T follicular helper cell (primary cell): ENCODE results near the gene GTPBP2.
"Not testable (repeated sequence)": the region's sequence is repeated elsewhere in the genome, so short reads cannot be mapped to it uniquely, and the experiment has no call there.

ENCODE experiments used
- DNase-seq: peaks from one replicate; pipeline ENCODE4 v3.0.0-alpha.2; 2020; ENCODE audit warnings: low read depth

GTPBP2 gene

DNA sequence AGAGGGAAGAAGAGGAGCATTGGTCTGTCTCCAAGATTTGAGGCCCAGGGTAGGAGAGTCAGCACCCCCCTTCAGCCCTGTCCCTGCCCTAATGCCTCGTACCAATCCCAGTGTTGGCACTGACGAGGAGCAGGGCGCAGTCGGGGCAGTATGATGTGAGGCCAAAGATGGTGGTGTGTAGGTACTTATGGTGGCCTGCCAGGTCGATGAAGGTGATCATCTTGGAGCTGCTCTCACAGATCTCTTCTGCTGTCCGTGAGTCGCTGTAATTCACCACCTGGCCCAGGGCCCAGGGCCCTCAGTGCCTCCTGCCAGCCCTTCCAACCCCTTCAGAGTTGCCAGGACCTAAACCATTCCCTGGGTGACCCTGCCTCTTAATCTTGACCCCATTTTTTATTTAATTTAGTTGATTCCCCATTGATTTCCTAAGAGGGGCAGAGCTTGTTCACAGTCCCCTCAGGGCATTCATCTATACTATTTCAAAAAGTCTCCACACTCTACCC, 4.2 kb downstream of the GTPBP2 start:
- DNase-seq, result no peak

DNA sequence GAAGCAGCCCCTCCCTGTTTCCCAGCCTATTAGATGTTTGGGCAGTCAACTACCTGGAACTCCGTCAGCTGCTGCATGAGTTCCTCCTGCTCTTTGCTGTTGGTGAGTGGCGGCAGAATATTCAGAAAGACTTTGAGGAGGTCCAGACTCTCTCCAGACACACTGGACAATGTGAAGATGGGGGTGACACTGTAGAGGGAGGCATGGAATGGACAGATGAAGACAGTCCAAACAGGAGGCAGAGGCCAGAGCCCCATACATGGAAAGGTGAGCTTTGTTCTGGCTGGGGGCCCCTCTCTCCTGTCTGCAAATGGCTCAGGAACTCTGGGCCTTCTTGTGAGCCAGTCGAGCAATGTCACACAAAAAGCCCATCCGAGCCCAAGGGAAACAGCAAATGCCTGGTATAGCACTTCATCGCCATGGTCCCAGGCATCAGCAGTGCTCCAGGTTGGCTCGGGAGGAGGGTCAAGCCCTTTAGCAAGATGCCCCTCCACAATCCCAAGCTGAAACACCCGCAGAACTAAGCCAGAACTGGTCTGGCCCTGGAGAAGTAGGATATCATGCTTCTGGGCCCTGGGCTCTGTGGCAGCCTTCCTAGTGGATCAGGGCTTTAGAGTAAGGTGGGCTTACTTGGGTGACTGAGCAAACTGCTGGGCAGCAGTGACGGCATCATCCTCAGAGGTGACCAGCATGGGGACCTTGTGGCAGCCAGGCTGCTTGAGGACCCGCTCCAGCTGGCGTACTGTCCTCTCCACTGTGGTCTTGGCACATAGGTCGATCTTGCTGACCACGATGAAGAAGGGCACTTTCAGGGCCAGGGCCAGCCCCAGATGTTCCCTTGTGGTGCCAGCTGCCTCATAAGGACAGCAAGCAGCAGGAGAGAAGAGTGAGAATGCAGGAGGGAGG, 4.9 kb downstream of the GTPBP2 start:
- DNase-seq, result no peak

DNA sequence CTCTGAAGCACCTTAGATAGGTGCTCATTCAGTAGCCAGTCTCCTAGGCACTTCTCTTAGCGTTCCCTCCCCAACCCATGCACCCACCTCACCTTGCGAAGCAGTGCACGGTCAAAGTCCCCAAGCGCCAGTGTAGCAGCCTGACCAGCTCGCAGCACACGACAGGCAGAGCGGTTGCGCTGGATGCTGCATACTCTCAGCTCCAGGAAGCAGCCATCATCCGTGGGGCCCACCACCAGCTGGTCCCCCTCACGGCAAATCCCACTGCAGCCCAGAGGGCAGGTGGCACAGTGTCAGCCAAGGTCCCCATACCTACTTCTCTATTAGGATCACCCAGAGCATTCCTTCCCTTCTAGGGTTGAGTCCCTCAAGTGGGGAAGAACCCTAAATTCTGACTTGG, 6.5 kb downstream of the GTPBP2 start:
- DNase-seq, result no peak

DNA sequence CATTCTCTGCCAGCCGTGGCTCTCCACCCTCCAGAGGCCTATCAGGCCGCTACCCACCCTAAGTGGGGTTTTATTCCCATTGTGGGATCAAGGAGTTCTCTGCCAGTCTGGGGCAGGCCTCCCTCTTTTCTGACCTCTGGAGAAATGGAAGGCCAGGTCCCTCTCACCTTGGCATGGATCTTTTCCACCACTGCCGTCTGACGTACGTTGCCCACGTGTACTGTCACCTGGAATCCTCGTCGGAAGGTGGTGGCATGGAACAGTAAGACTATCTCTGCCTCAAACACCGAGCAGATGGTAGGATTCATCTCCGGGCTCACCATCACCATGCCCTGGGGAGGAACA, 7.3 kb downstream of the GTPBP2 start:
- no peak for DNase-seq

GRCh38 chr6:43621078-43621835, 7.8 kb downstream of the GTPBP2 start:
- DNase-seq, result no peak

DNA sequence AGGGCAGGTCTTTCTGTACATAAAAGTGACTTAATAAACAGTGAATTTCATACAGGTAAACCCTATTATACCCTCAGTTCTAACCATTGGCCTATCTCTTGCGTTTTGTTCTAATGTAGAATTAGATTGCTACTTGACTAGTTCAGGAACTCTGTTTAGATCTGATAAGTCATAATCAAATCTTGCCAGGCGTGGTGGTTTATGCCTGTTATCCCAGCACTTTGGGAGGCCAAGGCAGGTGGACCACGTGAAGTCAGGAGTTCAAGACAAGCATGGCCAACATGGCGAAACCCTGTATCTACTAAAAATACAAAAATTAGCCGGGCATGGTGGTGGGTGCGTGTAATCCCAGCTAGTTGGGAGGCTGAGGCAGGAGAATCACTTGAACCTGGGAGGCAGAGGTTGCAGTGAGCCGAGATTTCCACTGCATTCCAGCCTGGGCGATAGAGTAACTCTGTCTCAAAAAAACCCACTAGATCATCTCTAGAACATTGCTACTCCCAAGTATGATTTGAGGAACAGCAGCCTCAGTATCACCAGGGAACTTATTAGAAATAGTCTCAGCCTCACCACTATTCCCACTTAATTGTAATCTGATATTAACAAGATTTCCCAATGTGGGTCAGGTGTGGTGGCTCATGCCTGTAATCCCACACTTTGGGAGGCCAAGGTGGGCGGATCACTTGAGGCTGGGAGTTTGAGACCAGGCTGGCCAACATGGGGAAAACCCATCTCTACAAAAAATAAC, 12.2 kb downstream of the GTPBP2 start:
- DNase-seq, result no peak

- no peak for DNase-seq
Observed at GRCh38 chr6:43614396-43614730, 14.7 kb downstream of the GTPBP2 start.

DNA sequence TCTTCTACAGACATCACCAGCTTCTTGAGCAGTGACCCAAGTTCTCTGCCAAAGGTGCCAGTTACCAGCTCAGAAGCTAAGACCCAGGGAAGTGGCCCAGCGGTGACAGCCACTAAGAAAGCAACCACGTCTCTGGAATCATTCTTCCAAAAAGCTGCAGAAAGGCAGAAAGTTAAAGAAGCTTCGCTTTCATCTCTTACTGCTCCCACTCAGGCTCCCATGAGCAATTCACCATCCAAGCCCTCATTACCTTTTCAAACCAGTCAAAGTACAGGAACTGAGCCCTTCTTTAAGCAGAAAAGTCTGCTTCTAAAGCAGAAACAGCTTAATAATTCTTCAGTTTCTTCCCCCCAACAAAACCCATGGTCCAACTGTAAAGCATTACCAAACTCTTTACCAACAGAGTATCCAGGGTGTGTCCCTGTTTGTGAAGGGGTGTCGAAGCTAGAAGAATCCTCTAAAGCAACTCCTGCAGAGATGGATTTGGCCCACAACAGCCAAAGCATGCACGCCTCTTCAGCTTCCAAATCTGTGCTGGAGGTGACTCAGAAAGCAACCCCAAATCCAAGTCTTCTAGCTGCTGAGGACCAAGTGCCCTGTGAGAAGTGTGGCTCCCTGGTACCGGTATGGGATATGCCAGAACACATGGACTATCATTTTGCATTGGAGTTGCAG, 15.2 kb downstream of the GTPBP2 start:
- DNase-seq, result no peak

- no peak for DNase-seq
Observed at GRCh38 chr6:43610431-43610830, 18.6 kb downstream of the GTPBP2 start.

DNA sequence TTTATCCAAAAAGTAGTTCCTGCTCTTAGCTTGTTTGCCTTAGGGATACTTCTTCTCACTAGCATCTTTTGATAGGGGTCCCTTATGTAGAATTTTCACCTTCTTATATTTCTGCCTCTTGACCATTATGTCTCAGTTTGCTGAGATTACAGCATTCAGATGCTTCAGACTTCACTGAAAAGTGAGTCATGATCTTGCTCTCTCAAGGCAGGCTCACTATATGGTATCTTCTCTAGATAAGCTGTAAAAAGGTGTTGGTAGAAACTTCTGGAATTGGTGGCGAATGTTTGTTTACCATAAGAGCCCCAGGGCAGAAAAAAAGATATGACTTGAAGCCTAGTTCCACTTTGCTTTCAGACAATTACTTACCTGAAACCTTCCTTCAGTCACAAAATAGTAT, 19.7 kb downstream of the GTPBP2 start:
- no peak for DNase-seq

DNA sequence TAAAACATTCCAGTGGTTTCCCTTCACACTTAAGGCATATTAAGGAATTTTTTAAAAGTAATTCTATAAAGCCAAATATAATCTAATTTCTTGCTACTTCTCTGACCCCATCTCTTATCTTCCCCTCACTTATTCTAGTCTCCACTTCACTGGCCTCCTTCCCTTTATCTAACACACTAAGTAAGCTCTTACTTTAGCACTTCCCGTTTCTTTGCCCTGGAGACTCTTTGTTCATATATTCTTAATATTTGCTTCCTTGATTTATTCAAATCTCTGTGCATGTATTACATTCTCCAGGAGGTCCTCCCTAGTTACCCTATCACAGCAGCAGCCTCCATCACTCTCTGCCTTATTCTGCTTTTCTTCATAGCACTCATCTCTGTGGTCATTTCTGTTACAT, 20.3 kb downstream of the GTPBP2 start:
- no peak for DNase-seq

DNA sequence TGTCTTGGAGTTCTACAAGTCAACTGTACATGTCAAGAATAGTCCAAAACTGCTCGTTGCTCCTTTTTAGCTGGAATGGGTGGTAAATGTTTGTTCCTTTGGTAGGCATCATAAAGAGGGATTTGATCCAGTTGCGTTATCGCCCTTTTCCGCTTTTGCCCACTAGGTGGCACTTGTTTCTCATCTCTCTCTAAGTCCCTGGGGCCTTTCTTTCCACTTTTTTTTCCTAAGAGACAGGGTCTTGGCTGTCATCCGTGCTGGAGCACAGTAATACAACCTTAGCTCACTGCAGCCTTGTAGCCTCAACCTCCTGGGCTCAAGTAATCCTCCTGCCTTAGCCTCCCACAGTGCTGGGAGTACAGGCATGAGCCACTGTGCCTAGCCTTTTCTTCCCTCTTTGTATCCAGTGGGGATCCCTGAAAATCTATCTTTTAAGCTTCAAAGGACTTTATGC, 20.7 kb downstream of the GTPBP2 start:
- DNase-seq, result peak; percentile 34

DNA sequence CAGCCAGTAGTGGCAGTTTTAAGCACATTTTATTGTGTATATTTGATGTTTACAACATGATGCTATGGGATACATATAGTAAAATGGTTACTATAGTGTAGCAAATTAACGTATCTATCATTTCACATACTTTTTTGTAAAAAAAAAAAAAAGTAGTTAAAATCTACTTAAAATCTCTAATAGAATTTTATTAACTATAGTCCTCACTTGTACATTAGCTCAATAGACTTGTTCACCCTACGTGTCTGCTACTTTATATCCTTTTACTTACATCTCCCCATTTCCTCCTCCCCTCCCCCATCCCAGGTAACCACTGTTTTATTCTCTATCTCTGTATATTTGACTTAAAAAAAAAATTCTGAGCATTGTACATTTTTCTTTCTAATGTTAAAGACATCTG, 23.0 kb downstream of the GTPBP2 start:
- DNase-seq, result no peak

- no peak for DNase-seq
Observed at GRCh38 chr6:43604174-43604573, 24.9 kb downstream of the GTPBP2 start.

- no peak for DNase-seq
Observed at GRCh38 chr6:43600595-43600994, 28.5 kb downstream of the GTPBP2 start.

DNA sequence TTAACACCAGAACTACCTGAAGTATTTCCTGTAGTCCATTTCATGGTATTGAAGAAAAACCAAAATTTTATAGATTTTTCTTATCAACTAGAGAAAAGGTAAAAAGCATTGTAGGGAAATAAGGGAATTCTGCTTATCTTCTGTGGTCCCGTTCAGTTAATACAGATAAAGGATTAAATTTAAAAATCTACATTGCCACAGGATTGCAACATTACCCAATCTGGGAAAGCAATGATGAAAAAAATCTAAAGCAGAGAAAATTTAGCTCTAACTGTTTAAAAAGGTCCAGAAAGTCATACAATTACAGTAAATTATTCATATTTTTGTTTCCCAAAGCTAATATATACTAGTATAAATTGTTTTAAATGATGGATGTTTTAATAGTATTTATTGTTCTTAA, 35.1 kb downstream of the GTPBP2 start:
- no peak for DNase-seq

DNA sequence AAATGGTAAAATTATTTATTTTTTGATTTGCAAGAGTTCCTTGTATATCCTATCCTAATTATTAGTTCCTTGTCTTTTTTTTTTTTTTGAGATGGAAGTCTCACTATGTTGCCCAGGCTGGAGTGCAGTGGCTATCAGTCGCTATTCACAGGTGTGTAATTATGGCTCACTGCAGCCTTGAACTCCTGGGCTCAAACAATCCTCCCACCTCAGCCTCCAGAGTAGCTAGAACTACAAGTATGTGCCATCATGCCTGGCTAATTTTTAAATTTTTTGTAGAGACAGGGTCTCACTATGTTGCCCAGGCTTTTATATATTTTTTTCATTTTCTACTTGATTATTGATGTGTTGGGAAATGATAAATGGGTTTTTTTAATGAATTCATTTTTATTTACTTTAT, 39.5 kb downstream of the GTPBP2 start:
- not testable (repeated sequence) for DNase-seq

DNA sequence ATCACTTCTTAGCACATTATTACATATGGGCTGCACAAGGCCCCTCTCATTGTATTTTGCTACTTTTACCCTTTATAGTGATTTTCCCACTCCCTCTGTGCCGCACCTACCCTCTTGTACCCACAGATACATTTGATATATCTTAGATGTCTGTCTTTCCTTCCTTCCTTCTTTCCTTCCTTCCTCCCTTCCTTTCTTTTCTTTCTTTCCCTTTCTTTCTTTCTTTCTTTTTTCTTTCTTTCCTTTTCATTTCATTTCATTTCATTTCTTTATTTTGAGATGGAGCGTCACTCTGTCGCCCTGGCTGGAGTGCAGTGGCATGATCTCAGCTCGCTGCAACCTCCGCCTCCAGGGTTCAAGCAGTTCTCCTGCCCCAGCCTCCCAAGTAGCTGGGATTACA, 40.9 kb downstream of the GTPBP2 start:
- DNase-seq, result no peak

DNA sequence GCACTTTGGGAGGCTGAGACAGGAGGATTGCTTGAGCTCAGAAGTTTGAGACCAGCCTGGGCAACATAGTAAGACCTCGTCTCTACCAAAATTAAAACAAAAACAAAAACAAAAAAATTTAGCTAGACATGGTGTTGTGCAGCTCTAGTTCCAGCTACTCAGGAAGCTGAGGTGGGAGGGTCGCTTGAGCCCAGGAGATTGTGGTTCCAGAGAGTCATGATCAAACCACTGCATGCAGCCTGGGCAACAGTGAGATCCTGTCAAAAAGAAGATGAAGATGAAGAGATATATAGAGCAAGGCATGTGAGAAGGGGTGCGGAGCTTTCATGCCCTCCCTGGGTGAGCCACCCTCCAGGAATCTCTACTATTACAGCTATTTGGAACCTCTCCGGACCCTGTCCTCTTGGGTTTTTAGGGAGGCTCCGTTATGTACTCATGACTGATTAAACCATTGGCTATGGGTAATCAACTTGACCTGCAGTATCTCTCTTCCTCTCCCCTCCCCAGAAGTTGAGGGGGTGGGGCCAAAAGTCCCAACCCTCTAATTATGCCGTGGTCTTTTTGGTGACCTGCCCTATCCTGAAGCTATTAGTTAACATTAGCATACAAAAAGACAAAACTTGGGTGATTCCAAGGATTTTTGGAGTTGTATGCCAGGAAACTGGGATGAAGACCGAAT, 44.0 kb downstream of the GTPBP2 start:
- no peak for DNase-seq

DNA sequence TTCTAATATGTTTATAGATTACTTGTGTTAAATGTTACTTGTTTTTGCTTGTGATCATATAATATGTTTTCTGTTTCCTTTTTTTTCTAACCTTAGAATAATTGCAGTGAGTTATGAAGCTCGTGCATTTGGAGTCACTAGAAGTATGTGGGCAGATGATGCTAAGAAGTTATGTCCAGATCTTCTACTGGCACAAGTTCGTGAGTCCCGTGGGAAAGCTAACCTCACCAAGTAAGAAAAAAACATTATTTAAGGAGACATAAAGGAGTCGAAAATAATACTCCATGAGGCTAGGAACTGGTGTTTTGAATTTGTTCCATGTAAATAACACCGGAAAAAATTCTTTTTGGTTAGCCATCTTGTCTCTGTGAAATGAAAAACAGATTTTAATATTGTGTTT, 46.2 kb downstream of the GTPBP2 start:
- no peak for DNase-seq

DNA sequence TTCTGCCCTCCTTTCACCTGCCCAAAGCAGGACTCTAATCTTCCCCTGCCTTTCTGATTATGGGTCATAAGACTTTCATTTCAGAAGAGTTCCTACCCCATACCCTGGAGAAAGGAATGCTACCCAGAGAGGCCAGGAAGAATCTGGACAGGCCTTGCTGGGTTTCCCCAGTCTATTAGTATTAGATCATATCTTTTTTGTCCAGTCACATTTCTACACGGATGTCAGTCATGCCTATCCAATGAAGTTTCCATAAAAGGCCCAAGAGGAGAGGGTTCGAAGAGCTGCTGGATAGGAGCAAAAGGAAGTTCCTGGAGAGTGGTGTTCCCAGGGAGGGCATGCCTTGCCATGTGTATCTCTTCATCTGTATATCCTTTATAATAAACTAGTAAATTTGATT, 49.9 kb downstream of the GTPBP2 start:
- DNase-seq, result no peak
